Vagina (tissue), 2 donors: Measurements from ENCODE around the gene DUSP2. TPM values are rescaled to one million over a fixed set of nuclear protein-coding genes. Genes with fewer than 3 reads are reported as not detected.

Source experiments
- DNase-seq, 2 donors: peaks; one replicate each; pipeline ENCODE4 v3.0.0-alpha.2; 2017; ENCODE audit errors: extremely low spot score in 2 of 2
- H3K27ac ChIP-seq: fragments of 200-600 bp; sonication (generic); one replicate; pipeline ENCODE4 v1.5.1; 2019
- H3K27me3 ChIP-seq: fragments of 200-600 bp; sonication (generic); one replicate; pipeline ENCODE4 v1.5.1; 2019
- H3K36me3 ChIP-seq, 2 donors: fragments of 200-600 bp; sonication (generic); one replicate each; pipeline ENCODE4 v1.5.1; 2017 to 2019
- H3K4me1 ChIP-seq: fragments of 200-600 bp; sonication (generic); one replicate; pipeline ENCODE4 v1.5.1; 2019
- H3K4me3 ChIP-seq, 2 donors: fragments of 200-600 bp; sonication (generic); 1 replicate in 1 of 2; 2 replicates in 1 of 2; pipeline ENCODE4 v1.5.1; 2016 to 2019
- H3K9me3 ChIP-seq: fragments of 200-600 bp; sonication (generic); one replicate; pipeline ENCODE4 v1.5.1; 2019
- CTCF ChIP-seq, 3 experiments: fragments of 450-650 bp in 2 of 3; fragments of 200-600 bp in 1 of 3; sonication (generic) in 1 of 3; IDR thresholded peaks; one replicate each; pipeline ENCODE4 v1.5.1; 2017 to 2019; ENCODE audit warnings: antibody characterized with exemption in 3 of 3, mild to moderate bottlenecking in 2 of 3, moderate library complexity in 2 of 3
- POLR2A ChIP-seq, 2 donors: fragments of 450-650 bp; IDR thresholded peaks; one replicate each; pipeline ENCODE4 v1.6.1; 2017; ENCODE audit warnings: antibody characterized with exemption in 2 of 2, mild to moderate bottlenecking in 2 of 2, moderate library complexity in 2 of 2
- POLR2AphosphoS5 ChIP-seq, 2 donors: sonication (generic); formaldehyde crosslinking; IDR thresholded peaks; one replicate each; pipeline ENCODE4 v1.9.0; 2017; ENCODE audit warnings: antibody characterized with exemption in 2 of 2, mild to moderate bottlenecking in 2 of 2, low read depth in 1 of 2; ENCODE audit not compliant: insufficient read depth in 1 of 2
- intact Hi-C: fragments of 100-400 bp; cut with DNase I; formaldehyde crosslinking; loops from one replicate; pipeline ENCODE4 v1.15.1; 2023
- total RNA-seq: library from RNA; depleted of rRNA; stranded (reverse); fragments of >200 nt; gene quantifications from one replicate; pipeline ENCODE4 v1.2.3, GENCODE V29; 2016

The DUSP2 gene
- total RNA-seq, 1 donor from 2014 or later = 14.0 TPM

GRCh38 chr2:96136129-96136720, 9.0 kb downstream of the DUSP2 start:
- H3K27me3 ChIP-seq = no peaks in the 10 kb centered on the region
- DNase-seq = no peak
- no peak overlapping the region for H3K27ac ChIP-seq
- H3K4me1 ChIP-seq = peaks cover 5% of the 10 kb centered on the region
- H3K36me3 ChIP-seq = no peaks in the 10 kb centered on the region
- no peak overlapping the region for H3K4me3 ChIP-seq
- intact Hi-C loops = no loop called here
- no peaks in the 10 kb centered on the region for H3K9me3 ChIP-seq
- TF ChIP-seq POLR2AphosphoS5 (IDR thresholded peaks at IDR 0.05; ENCODE audit: insufficient read depth in 1 of 2, low read depth in 1 of 2) (no peak), POLR2A (IDR thresholded peaks at IDR 0.05) (no peak), CTCF (IDR thresholded peaks at IDR 0.05) (no peak)

- Histone ChIP-seq H3K27me3 (no peaks in the 10 kb centered on the region), H3K4me3 (no peak overlapping the region), H3K4me1 (peaks cover 5% of the 10 kb centered on the region), H3K36me3 (no peaks in the 10 kb centered on the region), H3K27ac (no peak overlapping the region), H3K9me3 (no peaks in the 10 kb centered on the region)
- DNase-seq = no peak
- intact Hi-C loops = no loop called here
- TF ChIP-seq CTCF (IDR thresholded peaks at IDR 0.05) (no peak), POLR2AphosphoS5 (IDR thresholded peaks at IDR 0.05; ENCODE audit: insufficient read depth in 1 of 2, low read depth in 1 of 2) (no peak), POLR2A (IDR thresholded peaks at IDR 0.05) (no peak)
These were observed 9.6 kb downstream of the DUSP2 start for GRCh38 chr2:96135621-96136020.

GRCh38 chr2:96135171-96135570, 10.1 kb downstream of the DUSP2 start:
- intact Hi-C loops = no loop called here
- no peaks in the 10 kb centered on the region for H3K9me3 ChIP-seq
- H3K27me3 ChIP-seq = no peaks in the 10 kb centered on the region
- DNase-seq = no peak
- H3K36me3 ChIP-seq = no peaks in the 10 kb centered on the region
- H3K4me3 ChIP-seq = no peak overlapping the region
- TF ChIP-seq POLR2A (IDR thresholded peaks at IDR 0.05) (no peak), POLR2AphosphoS5 (IDR thresholded peaks at IDR 0.05; ENCODE audit: insufficient read depth in 1 of 2, low read depth in 1 of 2) (no peak), CTCF (IDR thresholded peaks at IDR 0.05) (no peak)
- H3K4me1 ChIP-seq = peaks cover 5% of the 10 kb centered on the region
- no peak overlapping the region for H3K27ac ChIP-seq

GRCh38 chr2:96134421-96134820, 10.8 kb downstream of the DUSP2 start:
- Histone ChIP-seq H3K9me3 (no peaks in the 10 kb centered on the region), H3K27me3 (no peaks in the 10 kb centered on the region), H3K4me3 (no peak overlapping the region), H3K27ac (no peak overlapping the region), H3K36me3 (no peaks in the 10 kb centered on the region), H3K4me1 (peaks cover 5% of the 10 kb centered on the region)
- TF ChIP-seq POLR2A (IDR thresholded peaks at IDR 0.05) (no peak), POLR2AphosphoS5 (IDR thresholded peaks at IDR 0.05; ENCODE audit: insufficient read depth in 1 of 2, low read depth in 1 of 2) (no peak), CTCF (IDR thresholded peaks at IDR 0.05) (no peak)
- intact Hi-C loops = no loop called here
- DNase-seq = no peak

GRCh38 chr2:96131813-96132745, 13.2 kb downstream of the DUSP2 start:
- intact Hi-C loops = no loop called here
- no peaks in the 10 kb centered on the region for H3K36me3 ChIP-seq
- no peak overlapping the region for H3K27ac ChIP-seq
- no peaks in the 10 kb centered on the region for H3K4me1 ChIP-seq
- H3K27me3 ChIP-seq = no peaks in the 10 kb centered on the region
- DNase-seq = no peak
- no peaks in the 10 kb centered on the region for H3K9me3 ChIP-seq
- H3K4me3 ChIP-seq = no peak overlapping the region
- TF ChIP-seq POLR2AphosphoS5 (IDR thresholded peaks at IDR 0.05; ENCODE audit: insufficient read depth in 1 of 2, low read depth in 1 of 2) (no peak), POLR2A (IDR thresholded peaks at IDR 0.05) (no peak), CTCF (IDR thresholded peaks at IDR 0.05) (no peak)
